NK-92 treated with Interleukin-12 subunit alpha and Interleukin-12 subunit beta, amount 100 ng/mL, for 24 hours (cell line): ENCODE data around the gene BIN2.

Experiments
- DNase-seq: peaks from one replicate; lab custom pipeline; 2025; lab: John Stamatoyannopoulos, UW

BIN2 gene

GRCh38 chr12:51323966-51324895 lies at the start of gene BIN2:
TSS of gene BIN2 (minus strand) at chr12:51324174. CDS start at chr12:51324102, 72 bp downstream.
- DNase-seq = peak; percentile 45

- no peak for DNase-seq
Measured at GRCh38 chr12:51373187-51373586, 49.2 kb upstream of the BIN2 start.

GRCh38 chr12:51372021-51372420 lies 48.0 kb upstream of the BIN2 start:
- DNase-seq = no peak

- no peak for DNase-seq
Measured at GRCh38 chr12:51371295-51371953, 47.5 kb upstream of the BIN2 start.

GRCh38 chr12:51370667-51371066 lies 46.7 kb upstream of the BIN2 start:
- no peak for DNase-seq

- no peak for DNase-seq
Measured at GRCh38 chr12:51369581-51369980, 45.6 kb upstream of the BIN2 start.

GRCh38 chr12:51368640-51369517 lies 44.9 kb upstream of the BIN2 start:
- peak; percentile 85 for DNase-seq

- DNase-seq = no peak
Measured at GRCh38 chr12:51365276-51365675, 41.3 kb upstream of the BIN2 start.

- no peak for DNase-seq
Measured at GRCh38 chr12:51364001-51364400, 40.0 kb upstream of the BIN2 start.

GRCh38 chr12:51362747-51363342 lies 38.9 kb upstream of the BIN2 start:
- no peak for DNase-seq

- no peak for DNase-seq
Measured at GRCh38 chr12:51362307-51362706, 38.3 kb upstream of the BIN2 start.

GRCh38 chr12:51361161-51362016 lies 37.4 kb upstream of the BIN2 start:
- no peak for DNase-seq

GRCh38 chr12:51360315-51360714 lies 36.3 kb upstream of the BIN2 start:
- DNase-seq = no peak

GRCh38 chr12:51359851-51360250 lies 35.9 kb upstream of the BIN2 start:
- DNase-seq = no peak

GRCh38 chr12:51358496-51358895 lies 34.5 kb upstream of the BIN2 start:
- no peak for DNase-seq

- DNase-seq = no peak
Measured at GRCh38 chr12:51357374-51358047, 33.5 kb upstream of the BIN2 start.

- no peak for DNase-seq
Measured at GRCh38 chr12:51351913-51352532, 28.0 kb upstream of the BIN2 start.

- no peak for DNase-seq
Measured at GRCh38 chr12:51349026-51349425, 25.1 kb upstream of the BIN2 start.

- DNase-seq = no peak
Measured at GRCh38 chr12:51348116-51348515, 24.1 kb upstream of the BIN2 start.

GRCh38 chr12:51346581-51346980 lies 22.6 kb upstream of the BIN2 start, which contains the start of gene CELA1:
TSS of gene CELA1 (minus strand) at chr12:51346679. CDS start at chr12:51346638, 41 bp downstream.
- DNase-seq = no peak
